ENCODE data around the gene DSP.

The DSP gene

DNA sequence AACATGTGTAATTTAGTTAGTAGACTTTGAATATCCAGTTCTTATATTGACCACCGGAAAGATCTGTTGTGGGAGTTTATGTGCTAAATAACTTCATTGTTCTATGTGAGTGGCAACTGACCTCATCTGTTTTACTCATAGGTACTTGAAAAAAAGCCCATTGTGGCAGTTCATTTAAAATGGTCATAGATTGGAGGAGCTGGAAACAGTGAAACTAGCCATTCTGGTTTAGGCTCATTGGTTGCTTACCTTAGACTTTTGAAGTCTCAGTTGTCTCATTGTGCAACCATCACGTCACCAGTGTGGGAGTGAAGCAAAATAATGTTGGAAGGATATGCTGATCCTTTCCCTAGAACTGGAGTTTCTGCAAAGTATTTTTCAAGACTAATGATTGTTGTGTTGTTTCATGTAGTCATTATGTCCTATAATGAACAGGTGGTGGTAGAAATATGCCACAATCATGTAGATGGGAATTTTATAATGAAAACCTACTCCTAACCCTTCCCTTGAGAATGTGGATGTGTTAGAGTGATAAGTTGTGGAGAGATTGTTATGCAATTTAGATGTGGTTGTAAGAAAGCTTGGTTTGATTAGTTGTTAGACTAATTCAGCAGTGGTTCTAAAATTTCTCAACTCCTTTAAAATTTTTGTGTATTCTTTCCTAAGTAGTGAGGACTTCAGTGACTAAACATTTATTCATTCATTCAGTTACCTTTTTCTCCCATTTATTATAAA lies 18.3 kb downstream of the DSP start:
- no peak for DNase-seq (ENCODE audit: low read depth)

DNA sequence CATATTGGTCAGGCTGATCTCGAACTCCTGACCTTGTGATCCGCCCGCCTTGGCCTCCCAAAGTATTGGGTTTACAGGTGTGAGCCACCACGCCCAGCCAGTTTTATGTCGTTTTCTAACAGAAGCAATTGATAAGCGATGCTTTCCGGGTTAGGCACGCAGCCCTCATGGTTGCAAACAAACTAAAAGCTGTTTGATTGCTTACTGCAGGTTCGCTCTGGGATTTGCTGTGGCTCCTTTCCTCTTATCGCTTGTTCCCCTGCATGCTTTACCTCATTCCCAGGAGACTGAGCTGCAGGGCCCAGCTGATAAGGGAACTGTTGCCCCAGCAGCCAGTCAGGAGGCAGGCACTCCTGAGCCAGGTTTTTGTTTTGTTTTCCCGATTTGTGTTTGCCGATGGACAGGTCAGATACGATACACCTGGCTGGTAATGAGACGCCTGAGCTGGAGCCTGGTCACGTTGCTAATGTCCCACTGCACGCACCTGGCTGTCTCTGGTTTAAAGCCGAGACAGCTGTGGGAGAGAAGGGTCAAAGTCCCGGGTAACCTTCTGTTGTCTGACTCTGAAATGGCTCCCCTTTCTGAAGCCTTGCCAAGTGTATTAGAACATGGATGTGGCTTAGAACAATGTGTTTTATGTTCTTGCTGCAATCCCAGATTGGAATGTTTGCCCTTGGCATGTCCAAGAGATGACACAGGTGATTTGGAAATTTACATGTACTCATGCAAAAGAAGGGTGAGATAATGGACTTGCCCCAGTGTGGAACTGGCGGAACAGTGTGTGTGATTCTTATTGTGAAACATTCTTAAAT lies 19.9 kb downstream of the DSP start:
- no peak for DNase-seq (ENCODE audit: low read depth)

DNA sequence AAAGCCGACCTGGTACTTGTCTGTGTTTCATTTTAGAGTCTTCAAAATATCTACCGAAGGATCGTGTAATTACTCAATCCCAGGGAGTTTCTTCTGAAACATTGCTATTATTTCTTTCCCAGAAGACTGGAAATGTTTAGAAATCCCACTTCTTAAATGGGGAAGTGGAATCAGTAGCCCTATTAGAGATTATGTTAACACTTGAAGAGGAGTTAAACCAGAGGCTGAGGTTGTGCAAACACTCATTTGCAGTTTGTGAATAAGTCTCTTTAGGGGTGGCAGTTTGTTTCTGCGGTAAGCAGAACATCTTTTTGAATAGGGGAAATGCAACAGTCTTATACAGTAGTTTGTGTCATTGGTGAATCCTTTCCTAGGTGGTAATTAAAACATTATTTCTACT lies 21.3 kb downstream of the DSP start:
- DNase-seq (ENCODE audit: low read depth) = no peak

DNA sequence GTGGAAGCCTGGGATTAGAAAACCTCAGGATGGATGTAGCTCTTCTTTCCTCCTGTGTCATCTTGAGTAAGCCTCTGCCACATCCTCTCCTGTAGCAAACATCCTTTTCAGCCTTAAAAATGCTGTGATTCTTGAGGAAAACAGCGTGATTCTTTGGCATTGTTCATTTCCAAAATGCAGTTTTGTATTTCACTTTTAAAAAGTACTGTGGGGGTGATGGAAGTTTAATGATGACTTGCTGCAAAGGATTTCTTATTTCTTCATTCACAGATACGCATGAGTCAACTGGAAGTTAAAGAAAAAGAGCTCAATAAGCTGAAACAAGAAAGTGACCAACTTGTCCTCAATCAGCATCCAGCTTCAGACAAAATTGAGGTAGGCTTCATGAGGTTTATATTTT lies 24.6 kb downstream of the DSP start:
- DNase-seq (ENCODE audit: low read depth) = no peak

DNA sequence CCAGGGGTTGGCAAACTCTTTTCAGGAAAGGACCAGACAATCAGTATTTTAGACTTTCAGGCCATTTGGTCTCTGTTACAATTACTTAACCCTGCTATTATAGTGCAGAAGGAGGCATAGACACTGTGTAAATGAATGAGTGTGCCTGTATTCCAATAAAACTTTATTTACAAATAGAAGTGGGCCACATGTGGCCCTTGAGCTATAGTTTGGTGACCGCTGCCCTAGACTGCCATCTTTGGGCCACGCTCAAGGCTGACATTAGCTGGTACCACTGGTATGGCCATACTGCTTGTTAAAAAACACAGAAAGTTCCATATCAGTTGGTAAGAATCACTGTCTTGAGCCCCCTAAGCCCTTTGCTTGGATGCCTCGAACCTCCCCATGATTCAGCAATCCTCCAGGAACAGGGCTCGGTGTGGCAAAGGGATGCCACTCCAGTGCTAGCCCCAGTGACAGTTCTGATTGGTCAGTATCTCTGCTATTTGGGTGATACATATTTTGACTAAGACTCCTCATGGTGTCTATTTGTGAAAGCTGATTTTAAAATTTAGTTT lies 25.2 kb downstream of the DSP start:
- DNase-seq (ENCODE audit: low read depth) = no peak

DNA sequence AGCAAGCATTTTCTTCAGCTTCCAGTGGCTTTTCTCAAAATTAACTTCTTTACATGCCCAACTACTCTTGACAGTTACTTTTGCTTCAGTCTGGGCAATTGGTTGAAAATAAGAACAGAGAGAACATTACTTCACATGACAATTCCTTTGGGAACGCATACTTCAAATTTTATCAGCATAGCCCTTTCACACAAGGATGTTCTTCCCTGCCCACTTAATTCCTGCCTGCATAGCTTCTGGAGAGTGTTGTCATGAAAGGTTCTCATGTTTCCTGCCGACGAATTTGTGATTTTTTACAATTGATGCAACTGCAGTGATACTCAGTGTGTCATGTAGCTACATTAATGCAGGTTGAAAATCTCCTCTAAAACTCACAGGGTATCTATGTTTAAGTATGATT lies 26.6 kb downstream of the DSP start:
- no peak for DNase-seq (ENCODE audit: low read depth)

DNA sequence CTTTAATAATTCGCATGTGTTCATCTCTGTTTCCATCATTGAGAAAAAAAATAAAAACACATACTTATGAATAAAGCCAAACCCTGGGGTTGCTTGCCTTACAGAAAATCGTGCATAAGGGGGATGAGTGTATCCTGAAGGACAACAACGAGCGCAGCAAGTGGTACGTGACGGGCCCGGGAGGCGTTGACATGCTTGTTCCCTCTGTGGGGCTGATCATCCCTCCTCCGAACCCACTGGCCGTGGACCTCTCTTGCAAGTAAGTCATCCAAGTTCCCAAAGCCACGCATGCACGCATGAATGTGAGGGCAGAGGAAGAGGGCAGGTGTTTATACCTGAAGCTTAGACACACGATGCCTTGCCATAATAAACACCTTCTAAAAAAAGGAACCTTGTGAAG lies 27.6 kb downstream of the DSP start:
- DNase-seq (ENCODE audit: low read depth) = no peak

DNA sequence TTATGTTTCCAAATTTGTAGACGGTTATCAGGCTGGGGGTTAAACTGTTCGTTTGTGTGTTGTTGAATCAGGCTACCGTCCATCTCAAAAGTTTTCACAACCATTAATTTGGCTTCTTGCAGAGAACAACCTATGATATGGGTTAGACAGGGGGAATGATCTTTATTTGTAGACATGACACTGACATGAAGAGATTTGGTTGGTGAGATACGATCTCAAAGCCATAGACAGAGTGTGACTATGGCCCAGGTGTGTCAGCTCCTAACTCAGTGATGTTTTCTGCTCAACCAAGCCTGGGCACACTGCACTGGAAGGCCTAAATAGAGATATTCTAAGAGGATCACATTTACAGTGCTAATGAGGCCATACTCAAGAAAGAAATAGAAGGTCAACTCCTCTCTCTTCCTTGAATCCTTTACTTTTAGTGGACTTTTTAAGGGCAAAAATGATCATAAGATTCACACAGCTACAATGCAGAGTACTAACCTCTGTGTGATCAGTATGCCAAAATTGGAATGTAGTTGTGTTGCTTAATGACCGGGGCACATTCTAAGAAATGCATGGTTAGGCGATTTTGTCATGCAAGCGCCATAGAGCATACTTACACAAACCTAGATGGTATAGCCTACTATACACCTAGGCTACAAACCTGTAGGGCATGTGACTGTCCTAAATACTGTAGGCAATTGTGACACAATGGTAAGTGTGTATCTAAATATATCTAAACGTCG lies 30.9 kb downstream of the DSP start:
- no peak for DNase-seq (ENCODE audit: low read depth)

DNA sequence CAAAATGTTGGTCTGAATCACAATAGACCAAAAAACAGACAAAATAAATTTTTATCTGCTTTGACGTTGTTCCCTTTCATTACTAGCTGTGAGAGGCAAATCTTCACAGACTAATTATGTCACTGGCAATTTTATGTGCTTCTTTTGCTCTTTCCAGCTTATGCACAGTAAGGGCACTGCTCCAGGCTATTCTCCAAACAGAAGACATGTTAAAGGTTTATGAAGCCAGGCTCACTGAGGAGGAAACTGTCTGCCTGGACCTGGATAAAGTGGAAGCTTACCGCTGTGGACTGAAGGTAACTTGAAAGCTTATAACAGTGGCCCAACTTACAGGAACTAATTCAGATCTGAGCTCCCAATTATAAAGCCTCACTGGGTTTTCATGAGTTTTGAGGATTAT lies 33.0 kb downstream of the DSP start:
- DNase-seq (ENCODE audit: low read depth) = no peak

DNA sequence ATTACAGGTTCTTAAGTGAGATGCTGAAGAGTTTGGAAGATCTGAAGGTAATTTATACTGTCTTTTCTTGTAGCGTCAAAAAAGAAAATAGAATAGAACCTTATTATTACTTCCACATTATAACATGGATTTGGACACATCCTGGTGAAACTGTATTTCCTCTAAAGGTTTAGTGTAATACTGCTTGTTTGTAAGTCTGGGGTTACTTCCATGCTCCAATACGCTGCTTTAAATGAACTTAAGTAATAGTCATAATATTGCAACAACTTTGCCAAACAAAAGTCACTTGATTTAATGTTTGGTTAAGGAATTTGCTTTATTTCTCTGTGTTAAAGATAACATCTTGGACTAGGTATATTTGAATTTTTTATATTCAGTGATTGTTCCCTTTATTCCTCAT lies 37.0 kb downstream of the DSP start:
- DNase-seq (ENCODE audit: low read depth) = no peak

DNA sequence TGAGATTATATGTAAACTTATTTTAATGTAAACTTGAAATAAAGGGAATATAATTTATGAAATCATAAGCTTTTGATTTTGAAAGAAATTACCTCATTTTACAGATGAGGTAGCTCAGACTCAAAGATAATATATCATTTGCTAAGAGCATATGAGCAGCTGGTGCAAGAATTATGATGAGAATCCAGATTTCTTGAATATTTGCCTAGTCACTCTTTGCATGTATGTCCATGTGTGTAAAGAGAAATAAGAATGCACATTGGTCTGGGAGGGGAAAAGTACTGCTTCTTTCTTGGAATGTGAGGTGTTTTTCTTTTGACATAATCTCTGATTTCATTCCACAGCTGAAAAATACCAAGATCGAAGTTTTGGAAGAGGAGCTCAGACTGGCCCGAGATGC lies 37.5 kb downstream of the DSP start:
- no peak for DNase-seq (ENCODE audit: low read depth)

DNA sequence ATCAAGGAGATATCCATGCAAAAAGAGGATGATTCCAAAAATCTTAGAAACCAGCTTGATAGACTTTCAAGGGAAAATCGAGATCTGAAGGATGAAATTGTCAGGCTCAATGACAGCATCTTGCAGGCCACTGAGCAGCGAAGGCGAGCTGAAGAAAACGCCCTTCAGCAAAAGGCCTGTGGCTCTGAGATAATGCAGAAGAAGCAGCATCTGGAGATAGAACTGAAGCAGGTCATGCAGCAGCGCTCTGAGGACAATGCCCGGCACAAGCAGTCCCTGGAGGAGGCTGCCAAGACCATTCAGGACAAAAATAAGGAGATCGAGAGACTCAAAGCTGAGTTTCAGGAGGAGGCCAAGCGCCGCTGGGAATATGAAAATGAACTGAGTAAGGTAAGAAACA lies 38.4 kb downstream of the DSP start:
- no peak for DNase-seq (ENCODE audit: low read depth)

DNA sequence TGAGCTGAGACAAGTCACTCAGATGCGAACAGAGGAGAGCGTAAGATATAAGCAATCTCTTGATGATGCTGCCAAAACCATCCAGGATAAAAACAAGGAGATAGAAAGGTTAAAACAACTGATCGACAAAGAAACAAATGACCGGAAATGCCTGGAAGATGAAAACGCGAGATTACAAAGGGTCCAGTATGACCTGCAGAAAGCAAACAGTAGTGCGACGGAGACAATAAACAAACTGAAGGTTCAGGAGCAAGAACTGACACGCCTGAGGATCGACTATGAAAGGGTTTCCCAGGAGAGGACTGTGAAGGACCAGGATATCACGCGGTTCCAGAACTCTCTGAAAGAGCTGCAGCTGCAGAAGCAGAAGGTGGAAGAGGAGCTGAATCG lies 39.1 kb downstream of the DSP start:
- no peak for DNase-seq (ENCODE audit: low read depth)

DNA sequence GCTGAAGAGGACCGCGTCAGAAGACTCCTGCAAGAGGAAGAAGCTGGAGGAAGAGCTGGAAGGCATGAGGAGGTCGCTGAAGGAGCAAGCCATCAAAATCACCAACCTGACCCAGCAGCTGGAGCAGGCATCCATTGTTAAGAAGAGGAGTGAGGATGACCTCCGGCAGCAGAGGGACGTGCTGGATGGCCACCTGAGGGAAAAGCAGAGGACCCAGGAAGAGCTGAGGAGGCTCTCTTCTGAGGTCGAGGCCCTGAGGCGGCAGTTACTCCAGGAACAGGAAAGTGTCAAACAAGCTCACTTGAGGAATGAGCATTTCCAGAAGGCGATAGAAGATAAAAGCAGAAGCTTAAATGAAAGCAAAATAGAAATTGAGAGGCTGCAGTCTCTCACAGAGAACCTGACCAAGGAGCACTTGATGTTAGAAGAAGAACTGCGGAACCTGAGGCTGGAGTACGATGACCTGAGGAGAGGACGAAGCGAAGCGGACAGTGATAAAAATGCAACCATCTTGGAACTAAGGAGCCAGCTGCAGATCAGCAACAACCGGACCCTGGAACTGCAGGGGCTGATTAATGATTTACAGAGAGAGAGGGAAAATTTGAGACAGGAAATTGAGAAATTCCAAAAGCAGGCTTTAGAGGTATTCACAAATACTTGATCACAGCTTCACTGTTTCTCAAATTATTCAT lies 39.6 kb downstream of the DSP start:
- no peak for DNase-seq (ENCODE audit: low read depth)

DNA sequence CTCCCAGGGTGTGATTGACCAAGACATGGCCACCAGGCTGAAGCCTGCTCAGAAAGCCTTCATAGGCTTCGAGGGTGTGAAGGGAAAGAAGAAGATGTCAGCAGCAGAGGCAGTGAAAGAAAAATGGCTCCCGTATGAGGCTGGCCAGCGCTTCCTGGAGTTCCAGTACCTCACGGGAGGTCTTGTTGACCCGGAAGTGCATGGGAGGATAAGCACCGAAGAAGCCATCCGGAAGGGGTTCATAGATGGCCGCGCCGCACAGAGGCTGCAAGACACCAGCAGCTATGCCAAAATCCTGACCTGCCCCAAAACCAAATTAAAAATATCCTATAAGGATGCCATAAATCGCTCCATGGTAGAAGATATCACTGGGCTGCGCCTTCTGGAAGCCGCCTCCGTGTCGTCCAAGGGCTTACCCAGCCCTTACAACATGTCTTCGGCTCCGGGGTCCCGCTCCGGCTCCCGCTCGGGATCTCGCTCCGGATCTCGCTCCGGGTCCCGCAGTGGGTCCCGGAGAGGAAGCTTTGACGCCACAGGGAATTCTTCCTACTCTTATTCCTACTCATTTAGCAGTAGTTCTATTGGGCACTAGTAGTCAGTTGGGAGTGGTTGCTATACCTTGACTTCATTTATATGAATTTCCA lies 43.9 kb downstream of the DSP start:
- no peak for DNase-seq (ENCODE audit: low read depth)

DNA sequence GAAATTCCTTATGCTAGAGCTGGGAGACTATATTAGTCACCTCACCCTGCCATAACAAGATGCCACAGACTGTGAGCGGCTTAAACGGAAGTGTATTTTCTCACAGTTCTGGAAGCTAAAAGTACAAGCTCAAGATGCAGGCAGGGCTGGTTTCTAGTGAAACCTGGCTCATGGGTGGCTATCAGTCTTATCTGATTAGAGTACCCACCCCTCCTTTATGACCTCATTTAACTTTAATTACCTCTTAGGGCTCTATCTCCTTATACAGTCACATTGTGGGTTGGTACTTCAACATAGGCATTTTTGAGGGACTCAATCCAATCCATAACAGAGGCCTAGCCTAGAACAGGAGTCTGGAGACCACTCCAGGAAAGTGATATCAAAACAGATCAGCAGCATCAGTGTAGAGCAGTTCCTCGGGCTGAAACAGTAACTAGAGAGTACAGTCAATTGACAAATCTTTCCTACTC lies 46.2 kb downstream of the DSP start:
- no peak for DNase-seq (ENCODE audit: low read depth)

DNA sequence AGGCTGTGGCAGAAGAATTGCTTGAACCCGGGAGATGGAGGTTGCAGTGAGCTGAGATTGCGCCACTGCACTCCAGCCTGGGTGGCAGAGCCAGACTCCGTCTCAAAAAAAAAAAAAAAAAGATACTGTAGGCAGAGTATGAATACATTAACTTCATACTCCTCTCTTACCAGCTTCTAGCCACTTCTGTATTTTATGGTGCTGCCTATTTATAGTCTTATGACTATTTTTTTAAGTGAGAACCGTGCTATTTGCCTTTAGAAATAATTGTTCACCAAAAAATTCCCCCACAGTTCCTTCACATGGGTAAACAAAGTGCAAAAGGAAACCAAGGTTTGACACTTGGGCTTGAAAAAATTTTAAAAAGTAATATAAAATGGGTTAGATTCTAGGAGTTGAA lies 47.0 kb downstream of the DSP start:
- no peak for DNase-seq (ENCODE audit: low read depth)

DNA sequence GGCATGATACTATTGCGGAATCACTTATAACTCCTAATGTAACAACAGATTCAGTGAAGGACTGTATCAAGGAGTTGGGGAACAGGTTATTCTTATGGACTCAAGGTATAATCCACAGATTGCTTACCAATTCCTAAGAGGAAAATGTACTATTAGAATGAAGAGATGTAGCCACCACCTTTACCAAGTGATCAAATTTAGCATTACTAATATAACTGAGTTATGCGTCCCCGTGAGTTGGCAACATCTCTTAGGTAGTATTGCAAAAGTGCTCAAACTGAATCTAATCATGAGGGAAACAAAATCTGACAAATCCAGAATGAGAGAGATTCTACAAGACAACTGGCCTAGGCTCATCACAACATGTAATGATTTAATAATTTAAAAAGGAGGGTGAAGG lies 47.8 kb downstream of the DSP start:
- no peak for DNase-seq (ENCODE audit: low read depth)

DNA sequence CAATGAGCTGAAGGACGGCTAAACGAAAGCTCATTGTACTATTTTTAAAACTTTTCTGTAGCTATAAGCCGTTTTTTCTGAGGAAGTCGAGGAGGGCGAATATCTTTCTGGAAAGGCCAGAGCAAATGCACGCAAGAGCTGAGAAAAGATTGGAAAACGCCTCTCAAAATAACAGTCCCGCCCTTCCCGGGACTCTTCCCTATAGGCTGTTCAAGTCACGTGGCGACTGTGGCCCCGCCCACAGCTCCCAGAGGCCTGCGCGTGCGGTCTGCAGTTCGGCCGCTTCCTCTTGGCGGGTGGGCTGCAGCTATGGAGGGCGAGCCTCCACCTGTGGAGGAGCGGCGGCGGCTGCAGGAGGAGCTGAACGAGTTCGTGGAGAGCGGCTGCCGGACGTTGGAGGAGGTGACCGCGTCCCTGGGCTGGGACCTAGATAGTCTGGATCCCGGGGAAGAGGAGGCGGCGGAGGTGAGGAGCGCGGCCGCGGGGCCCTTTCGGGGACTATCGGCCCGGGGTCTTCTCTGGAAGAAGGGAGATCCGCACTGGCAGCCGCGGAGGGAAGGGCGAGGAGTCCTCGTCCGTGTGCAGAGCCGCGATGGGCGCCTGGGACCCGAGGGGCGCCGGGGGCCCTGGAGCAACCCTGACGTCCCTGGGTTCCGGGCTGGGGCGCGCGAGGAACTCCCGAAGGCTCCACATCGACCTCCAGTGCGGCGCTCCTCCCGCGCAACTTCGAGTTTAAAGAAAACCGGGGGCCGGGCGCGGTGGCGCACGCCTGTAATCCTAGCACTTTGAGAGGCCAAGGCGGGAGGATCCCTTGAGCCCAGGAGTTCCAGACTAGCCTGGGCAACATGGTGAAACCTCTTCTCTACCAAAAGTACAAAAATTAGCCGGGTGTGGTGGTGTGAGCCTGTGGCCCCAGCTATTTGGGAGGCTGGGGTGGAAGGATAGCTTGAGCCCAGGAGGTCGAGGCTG lies 48.8 kb downstream of the DSP start, which contains the start of gene SNRNP48:
Gene SNRNP48 (plus strand): TSS at position 250 of the 969 bp plus-strand sequence. CDS start 60 bp downstream, at position 310.
- DNase-seq (ENCODE audit: low read depth) = peak; percentile 78

DNA sequence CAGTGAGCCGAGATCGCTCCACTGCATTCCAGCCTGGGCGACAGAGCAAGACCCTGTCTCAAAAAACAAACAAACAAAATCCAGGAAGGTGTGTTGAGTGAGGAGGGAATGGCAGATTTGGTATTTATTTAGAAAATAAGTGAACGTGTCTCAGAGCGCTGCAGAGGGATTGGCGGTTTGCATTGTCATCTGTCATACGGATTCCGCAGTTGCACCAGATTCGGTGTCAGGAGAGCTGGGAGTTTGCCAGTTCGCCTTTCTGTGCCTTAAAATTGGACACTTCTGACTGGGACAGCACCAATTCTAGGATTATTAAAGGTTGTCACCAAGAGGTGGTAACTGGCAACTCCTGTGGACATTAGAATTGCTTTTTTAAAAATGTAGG lies 49.4 kb downstream of the DSP start:
- DNase-seq (ENCODE audit: low read depth) = no peak
